Colonic mucosa (tissue), 4 donors: ENCODE data around the gene RAB29. TPM values are rescaled to one million over a fixed set of nuclear protein-coding genes. Genes with fewer than 3 reads are reported as not detected.

ENCODE experiments used
- DNase-seq: peaks from one replicate; pipeline ENCODE4 v3.0.0-alpha.2; 2020
- H3K27ac ChIP-seq: fragments of 200-600 bp; one replicate; pipeline ENCODE4 v1.8.0; 2021
- H3K27me3 ChIP-seq: fragments of 200-600 bp; one replicate; pipeline ENCODE4 v1.8.0; 2021
- H3K36me3 ChIP-seq: fragments of 200-600 bp; one replicate; pipeline ENCODE4 v1.8.0; 2021
- H3K4me1 ChIP-seq: fragments of 200-600 bp; one replicate; pipeline ENCODE4 v1.8.0; 2021; ENCODE audit warnings: mild to moderate bottlenecking
- H3K4me3 ChIP-seq: fragments of 200-600 bp; one replicate; pipeline ENCODE4 v1.8.0; 2021
- H3K9ac ChIP-seq, 2 donors: one replicate each; pipeline ENCODE4 v1.7.0; 2013; ENCODE audit warnings: control low read depth in 2 of 2, low read depth in 2 of 2, low read length in 2 of 2
- H3K9me3 ChIP-seq: fragments of 200-600 bp; one replicate; pipeline ENCODE4 v1.8.0; 2021
- intact Hi-C: fragments of 100-400 bp; cut with DNase I; formaldehyde crosslinking; loops from one replicate; pipeline ENCODE4 v1.14.1; 2022
- total RNA-seq, 2 donors: library from RNA; stranded (reverse); fragmentation: NEBNext Ultra II Directional in 1 of 2; extraction: Animal tissue kit (Norgen Biotek cat#: 25700) in 1 of 2; gene quantifications; one replicate each; pipeline ENCODE4 v1.2.1, GENCODE V29; 2021
- TF ChIP-seq, protein P1 (sequence below): fragments of 200-600 bp; IDR thresholded peaks from one replicate; pipeline ENCODE4 v1.8.0; 2022; ENCODE audit warnings: antibody characterized with exemption, mild to moderate bottlenecking
- donor health status: healthy.
- donor health status: DM: no; HTN: no; CAD: no.
- donor health status: DM: no; HTN: no; CAD: no.

The RAB29 gene
- total RNA-seq, 2 donors from 2014 or later = 7.5 to 10.2 TPM

DNA sequence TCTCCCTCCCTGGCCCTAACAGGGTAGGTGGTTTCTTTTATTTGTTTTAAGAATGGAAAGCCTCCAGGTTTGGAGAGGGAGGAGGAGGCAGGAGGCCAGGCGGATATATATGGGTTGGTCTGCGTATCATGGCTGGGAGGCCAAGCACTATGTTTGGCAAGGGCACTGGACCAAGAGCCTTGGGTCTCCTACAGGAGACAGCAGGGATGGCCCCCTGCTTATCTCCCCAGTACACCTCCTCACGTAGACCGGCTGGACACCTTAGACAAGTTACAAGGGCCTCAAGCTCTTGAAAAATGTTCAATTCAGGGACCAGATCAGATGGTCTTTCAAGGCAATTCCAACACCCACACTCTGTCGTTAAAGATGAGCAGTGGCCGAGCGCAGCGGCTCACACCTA, 26.8 kb upstream of the RAB29 start:
- Histone ChIP-seq H3K4me3 (no peak overlapping the region), H3K9ac (no peak overlapping the region), H3K36me3 (no peaks in the 10 kb centered on the region), H3K27me3 (no peaks in the 10 kb centered on the region), H3K27ac (no peak overlapping the region), H3K9me3 (no peaks in the 10 kb centered on the region), H3K4me1 (no peaks in the 10 kb centered on the region)
- TF ChIP-seq, protein P1, sequence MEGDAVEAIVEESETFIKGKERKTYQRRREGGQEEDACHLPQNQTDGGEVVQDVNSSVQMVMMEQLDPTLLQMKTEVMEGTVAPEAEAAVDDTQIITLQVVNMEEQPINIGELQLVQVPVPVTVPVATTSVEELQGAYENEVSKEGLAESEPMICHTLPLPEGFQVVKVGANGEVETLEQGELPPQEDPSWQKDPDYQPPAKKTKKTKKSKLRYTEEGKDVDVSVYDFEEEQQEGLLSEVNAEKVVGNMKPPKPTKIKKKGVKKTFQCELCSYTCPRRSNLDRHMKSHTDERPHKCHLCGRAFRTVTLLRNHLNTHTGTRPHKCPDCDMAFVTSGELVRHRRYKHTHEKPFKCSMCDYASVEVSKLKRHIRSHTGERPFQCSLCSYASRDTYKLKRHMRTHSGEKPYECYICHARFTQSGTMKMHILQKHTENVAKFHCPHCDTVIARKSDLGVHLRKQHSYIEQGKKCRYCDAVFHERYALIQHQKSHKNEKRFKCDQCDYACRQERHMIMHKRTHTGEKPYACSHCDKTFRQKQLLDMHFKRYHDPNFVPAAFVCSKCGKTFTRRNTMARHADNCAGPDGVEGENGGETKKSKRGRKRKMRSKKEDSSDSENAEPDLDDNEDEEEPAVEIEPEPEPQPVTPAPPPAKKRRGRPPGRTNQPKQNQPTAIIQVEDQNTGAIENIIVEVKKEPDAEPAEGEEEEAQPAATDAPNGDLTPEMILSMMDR = no peak
- no peak for DNase-seq
- intact Hi-C loops = no loop called here

DNA sequence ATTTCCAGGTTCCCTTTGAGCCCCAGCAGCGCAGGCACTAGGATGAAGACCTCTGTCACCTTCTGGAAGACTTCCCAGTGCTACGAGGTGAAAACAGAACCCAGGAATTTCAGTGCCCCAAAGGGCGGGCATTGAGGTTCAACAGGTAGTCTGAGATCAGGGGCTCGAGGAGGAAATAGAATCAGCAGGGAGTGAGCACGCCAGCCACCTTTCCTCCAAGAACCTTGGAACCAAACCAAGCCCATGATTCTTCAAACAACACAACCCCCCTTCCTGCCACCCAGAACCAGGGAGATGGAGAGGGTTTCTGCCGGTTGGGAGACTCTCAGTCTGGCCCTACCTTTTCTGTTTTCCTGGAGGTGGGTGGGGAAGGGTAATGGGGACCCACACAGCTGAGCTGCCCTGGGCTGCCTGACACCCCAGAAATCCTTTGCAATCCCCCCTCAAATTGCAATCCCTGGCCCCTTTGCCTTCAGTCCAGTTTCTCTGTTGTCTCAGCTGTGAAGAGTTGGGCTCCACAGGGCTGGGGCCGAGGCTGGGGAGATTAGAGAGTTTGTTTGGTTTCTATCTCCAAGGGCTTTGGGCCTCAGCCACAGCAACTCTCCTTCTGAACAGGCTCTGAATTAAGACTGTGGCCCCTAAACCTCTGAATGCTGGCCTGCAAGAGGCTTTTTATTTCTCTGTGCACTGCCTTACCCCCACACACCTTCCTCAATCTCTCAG, 25.9 kb upstream of the RAB29 start:
- Histone ChIP-seq H3K27me3 (no peaks in the 10 kb centered on the region), H3K4me3 (no peak overlapping the region), H3K36me3 (no peaks in the 10 kb centered on the region), H3K4me1 (no peaks in the 10 kb centered on the region), H3K9ac (no peak overlapping the region), H3K9me3 (no peaks in the 10 kb centered on the region), H3K27ac (no peak overlapping the region)
- DNase-seq = no peak
- intact Hi-C loops = no loop called here
- TF ChIP-seq, protein P1 = no peak

DNA sequence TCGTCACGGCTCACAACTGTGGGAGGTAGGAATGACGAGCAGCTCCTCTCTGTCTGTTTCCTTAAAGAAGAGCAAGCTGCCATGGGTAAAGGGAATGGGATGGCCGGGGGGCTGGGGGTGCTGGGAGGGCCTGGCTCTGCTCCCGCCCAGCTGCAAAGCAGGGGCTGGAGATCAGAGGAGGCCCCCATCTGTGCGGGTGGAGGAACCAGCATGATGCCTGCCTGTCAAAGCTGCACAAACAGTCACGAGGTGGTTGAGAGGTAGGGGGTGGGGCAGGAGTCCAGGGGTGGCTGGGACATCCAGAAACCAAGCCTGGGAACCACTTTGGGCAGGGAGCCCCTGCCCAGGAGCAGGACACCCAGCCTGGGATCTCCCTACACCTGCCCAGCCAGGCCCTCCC, 25.1 kb upstream of the RAB29 start:
- TF ChIP-seq, protein P1 = no peak
- DNase-seq = no peak
- Histone ChIP-seq H3K4me1 (no peaks in the 10 kb centered on the region), H3K27ac (no peak overlapping the region), H3K4me3 (no peak overlapping the region), H3K9ac (no peak overlapping the region), H3K9me3 (no peaks in the 10 kb centered on the region), H3K27me3 (no peaks in the 10 kb centered on the region), H3K36me3 (no peaks in the 10 kb centered on the region)
- intact Hi-C loops = no loop called here

DNA sequence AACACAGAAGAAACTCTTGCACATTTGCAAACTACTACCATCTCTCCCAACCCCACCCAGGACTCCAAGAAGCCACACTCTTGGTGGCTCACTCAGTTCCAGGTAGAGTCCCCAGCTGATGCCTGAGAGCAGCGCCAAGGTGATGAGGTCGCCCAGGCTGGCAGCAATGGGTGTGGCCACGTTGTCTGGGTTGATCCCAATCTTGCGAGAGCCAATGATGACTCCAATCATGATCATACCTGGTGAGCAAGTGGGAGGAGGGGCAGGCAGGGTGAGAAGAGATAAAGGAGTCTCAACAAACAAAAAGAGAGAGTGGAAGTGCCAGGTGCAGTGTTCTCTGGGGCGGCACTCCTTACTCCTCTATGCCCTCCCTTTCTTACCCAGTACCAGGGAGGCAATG, 23.3 kb upstream of the RAB29 start:
- Histone ChIP-seq H3K27me3 (no peaks in the 10 kb centered on the region), H3K4me3 (no peak overlapping the region), H3K27ac (no peak overlapping the region), H3K36me3 (no peaks in the 10 kb centered on the region), H3K9me3 (no peaks in the 10 kb centered on the region), H3K9ac (no peak overlapping the region), H3K4me1 (no peaks in the 10 kb centered on the region)
- intact Hi-C loops = no loop called here
- no peak for DNase-seq
- TF ChIP-seq, protein P1 = no peak

DNA sequence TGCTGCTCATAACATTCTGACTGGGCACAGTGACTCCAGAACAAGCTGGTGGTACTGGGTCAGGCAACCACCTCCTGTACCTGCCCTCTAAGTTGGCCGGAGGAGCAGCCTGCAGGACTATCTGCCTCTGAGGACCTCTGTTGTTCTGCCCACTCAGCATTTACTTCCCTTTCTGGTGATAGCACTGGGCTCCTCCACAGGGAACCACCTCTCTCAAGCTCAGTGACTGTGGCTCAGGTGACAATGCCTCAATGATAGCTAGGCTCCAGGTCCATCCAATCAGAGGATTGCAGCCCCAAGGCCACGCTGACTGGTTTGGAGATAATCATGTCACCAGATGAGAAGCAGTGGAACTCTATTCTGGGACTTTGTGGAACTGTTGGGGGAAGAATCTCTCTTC, 21.9 kb upstream of the RAB29 start:
- DNase-seq = no peak
- H3K36me3 ChIP-seq = no peaks in the 10 kb centered on the region

More for the DNA sequence above, 21.9 kb upstream of the RAB29 start:
- TF ChIP-seq, protein P1 = no peak
- Histone ChIP-seq H3K9ac (no peak overlapping the region), H3K27ac (no peak overlapping the region), H3K4me3 (no peak overlapping the region), H3K27me3 (no peaks in the 10 kb centered on the region), H3K4me1 (no peaks in the 10 kb centered on the region), H3K9me3 (no peaks in the 10 kb centered on the region)
- intact Hi-C loops = no loop called here
